WERI-Rb-1 (cell line): ENCODE results near the gene LRRN4.

ENCODE experiments used
- DNase-seq: peaks from one replicate; pipeline ENCODE4 v3.0.0-alpha.2; 2020
- H3K27ac ChIP-seq: fragments of 250-450 bp; sonication (Bioruptor Pico); 2 replicates; pipeline ENCODE4 v1.5.1; 2020; ENCODE audit warnings: mild to moderate bottlenecking, moderate library complexity
- H3K27me3 ChIP-seq: fragments of 250-450 bp; sonication (Bioruptor Pico); 2 replicates; pipeline ENCODE4 v1.5.1; 2021; ENCODE audit warnings: mild to moderate bottlenecking, low read depth, moderate library complexity; ENCODE audit not compliant: insufficient read depth, severe bottlenecking
- H3K36me3 ChIP-seq: fragments of 250-450 bp; sonication (Bioruptor Pico); 2 replicates; pipeline ENCODE4 v1.5.1; 2020; ENCODE audit warnings: mild to moderate bottlenecking, moderate library complexity
- H3K4me3 ChIP-seq: 2 replicates; pipeline ENCODE4 v1.5.1; 2011; ENCODE audit warnings: low read depth, mild to moderate bottlenecking, control low read depth, low read length
- H3K9me3 ChIP-seq: fragments of 250-450 bp; sonication (Bioruptor Pico); 2 replicates; pipeline ENCODE4 v1.5.1; 2021; ENCODE audit warnings: mild to moderate bottlenecking, moderate library complexity; ENCODE audit not compliant: severe bottlenecking
- CTCF ChIP-seq: IDR thresholded peaks from 2 replicates; pipeline ENCODE4 v1.5.1; 2011; ENCODE audit warnings: low read depth, mild to moderate bottlenecking, control low read depth, inconsistent platforms, low read length

Gene LRRN4

GRCh38 chr20:6079016-6079415 is 25.2 kb upstream of the LRRN4 start:
- H3K36me3 ChIP-seq = no peaks in the 10 kb centered on the region
- H3K27me3 ChIP-seq = no peaks in the 10 kb centered on the region
- no peaks in the 10 kb centered on the region for H3K9me3 ChIP-seq
- no peak for DNase-seq
- H3K4me3 ChIP-seq = no peak overlapping the region
- no peak overlapping the region for H3K27ac ChIP-seq
- no peak for TF ChIP-seq CTCF

- H3K36me3 ChIP-seq = no peaks in the 10 kb centered on the region
- no peaks in the 10 kb centered on the region for H3K27me3 ChIP-seq
- H3K4me3 ChIP-seq = no peak overlapping the region
- no peaks in the 10 kb centered on the region for H3K9me3 ChIP-seq
- no peak for DNase-seq
- no peak for TF ChIP-seq CTCF
- no peak overlapping the region for H3K27ac ChIP-seq
Measured at GRCh38 chr20:6075428-6076219, 21.8 kb upstream of the LRRN4 start.

- TF ChIP-seq CTCF = no peak
- no peaks in the 10 kb centered on the region for H3K9me3 ChIP-seq
Measured at GRCh38 chr20:6074784-6075183, 20.9 kb upstream of the LRRN4 start.

GRCh38 chr20:6074145-6074561 is 20.3 kb upstream of the LRRN4 start:
- TF ChIP-seq CTCF = peak; percentile 61
- no peaks in the 10 kb centered on the region for H3K9me3 ChIP-seq
- H3K36me3 ChIP-seq = no peaks in the 10 kb centered on the region
- H3K27ac ChIP-seq = no peak overlapping the region
- no peaks in the 10 kb centered on the region for H3K27me3 ChIP-seq
- peak; percentile 42 for DNase-seq
- H3K4me3 ChIP-seq = no peak overlapping the region

More at GRCh38 chr20:6074784-6075183, 20.9 kb upstream of the LRRN4 start:
- H3K36me3 ChIP-seq = no peaks in the 10 kb centered on the region
- H3K27ac ChIP-seq = no peak overlapping the region
- DNase-seq = no peak
- no peak overlapping the region for H3K4me3 ChIP-seq
- no peaks in the 10 kb centered on the region for H3K27me3 ChIP-seq

- no peaks in the 10 kb centered on the region for H3K36me3 ChIP-seq
Measured at GRCh38 chr20:6070829-6071695, 17.2 kb upstream of the LRRN4 start.

More at GRCh38 chr20:6070829-6071695, 17.2 kb upstream of the LRRN4 start:
- H3K9me3 ChIP-seq = no peaks in the 10 kb centered on the region
- no peak overlapping the region for H3K4me3 ChIP-seq
- no peak for TF ChIP-seq CTCF
- no peaks in the 10 kb centered on the region for H3K27me3 ChIP-seq
- H3K27ac ChIP-seq = no peak overlapping the region
- no peak for DNase-seq
